HG03460 (cell line): ENCODE results near the gene ANKS1B.
A peak's percentile ranks its signal among the peaks of the same experiment; 100 is the strongest.
"Not testable (repeated sequence)": the region's sequence is repeated elsewhere in the genome, so short reads cannot be mapped to it uniquely, and the experiment has no call there.

Source experiments
- ATAC-seq: cut with Tn5 transposase; IDR thresholded peaks from one replicate; pipeline ENCODE4 v1.9.1; 2021; ENCODE audit not compliant: unreplicated experiment

ANKS1B gene

GRCh38 chr12:98799146-98799810, 1185.5 kb downstream of the ANKS1B start:
- ATAC-seq, result no peak

- ATAC-seq, result no peak
Measured at GRCh38 chr12:98797200-98797599, 1187.5 kb downstream of the ANKS1B start.

- no peak for ATAC-seq
Measured at GRCh38 chr12:98796745-98797144, 1188.0 kb downstream of the ANKS1B start.

- no peak for ATAC-seq
Measured at GRCh38 chr12:98793121-98793520, 1191.6 kb downstream of the ANKS1B start.

GRCh38 chr12:98791406-98791805, 1193.3 kb downstream of the ANKS1B start:
- no peak for ATAC-seq

GRCh38 chr12:98788396-98788795, 1196.3 kb downstream of the ANKS1B start:
- no peak for ATAC-seq

- ATAC-seq, result no peak
Measured at GRCh38 chr12:98786653-98787052, 1198.1 kb downstream of the ANKS1B start.

GRCh38 chr12:98783420-98783819, 1201.3 kb downstream of the ANKS1B start:
- no peak for ATAC-seq

- ATAC-seq, result no peak
Measured at GRCh38 chr12:98780261-98780660, 1204.5 kb downstream of the ANKS1B start.

- ATAC-seq, result no peak
Measured at GRCh38 chr12:98772818-98773217, 1211.9 kb downstream of the ANKS1B start.

- ATAC-seq, result no peak
Measured at GRCh38 chr12:98771811-98772752, 1212.7 kb downstream of the ANKS1B start.

GRCh38 chr12:98770230-98770629, 1214.5 kb downstream of the ANKS1B start:
- ATAC-seq, result no peak

GRCh38 chr12:98769068-98769467, 1215.7 kb downstream of the ANKS1B start:
- ATAC-seq, result no peak

GRCh38 chr12:98767248-98767647, 1217.5 kb downstream of the ANKS1B start:
- no peak for ATAC-seq

- no peak for ATAC-seq
Measured at GRCh38 chr12:98763656-98764055, 1221.1 kb downstream of the ANKS1B start.

GRCh38 chr12:98758331-98758730, 1226.4 kb downstream of the ANKS1B start:
- ATAC-seq, result no peak

- ATAC-seq, result no peak
Measured at GRCh38 chr12:98757455-98757854, 1227.3 kb downstream of the ANKS1B start.

- ATAC-seq, result not testable (repeated sequence)
Measured at GRCh38 chr12:98755855-98756254, 1228.9 kb downstream of the ANKS1B start.

- peak; percentile 99 for ATAC-seq
Measured at GRCh38 chr12:98754095-98754494, 1230.6 kb downstream of the ANKS1B start.

- ATAC-seq, result no peak
Measured at GRCh38 chr12:98752726-98753125, 1232.0 kb downstream of the ANKS1B start.

GRCh38 chr12:98751580-98752115, 1233.1 kb downstream of the ANKS1B start:
- ATAC-seq, result no peak

- no peak for ATAC-seq
Measured at GRCh38 chr12:98750511-98750910, 1234.2 kb downstream of the ANKS1B start.
